Measurements from ENCODE around the gene SYNC.
"Not testable (repeated sequence)": the region's sequence is repeated elsewhere in the genome, so short reads cannot be mapped to it uniquely, and the experiment has no call there.

Gene SYNC

GRCh38 chr1:32681509-32681908 lies 21.1 kb downstream of the SYNC start:
- DNase-seq (ENCODE audit: low read depth) = no peak
- H3K4me3 ChIP-seq (ENCODE audit: low read depth, low read length) = no peak overlapping the region
- no peak for TF ChIP-seq CTCF (IDR thresholded peaks at IDR 0.05; ENCODE audit: low read depth, low read length, missing control alignments)

- DNase-seq (ENCODE audit: low read depth) = no peak
- no peak for TF ChIP-seq CTCF (IDR thresholded peaks at IDR 0.05; ENCODE audit: low read depth, low read length, missing control alignments)
- no peak overlapping the region for H3K4me3 ChIP-seq (ENCODE audit: low read depth, low read length)
Observed at GRCh38 chr1:32680642-32681041, 21.9 kb downstream of the SYNC start.

GRCh38 chr1:32679993-32680392 lies 22.6 kb downstream of the SYNC start:
- not testable (repeated sequence) for DNase-seq (ENCODE audit: low read depth); H3K4me3 ChIP-seq (ENCODE audit: low read depth, low read length)

GRCh38 chr1:32676945-32677344 lies 25.6 kb downstream of the SYNC start:
- no peak overlapping the region for H3K4me3 ChIP-seq (ENCODE audit: low read depth, low read length)
- no peak for DNase-seq (ENCODE audit: low read depth)
- no peak for TF ChIP-seq CTCF (IDR thresholded peaks at IDR 0.05; ENCODE audit: low read depth, low read length, missing control alignments)

- DNase-seq (ENCODE audit: low read depth); H3K4me3 ChIP-seq (ENCODE audit: low read depth, low read length): not testable (repeated sequence)
Observed at GRCh38 chr1:32668716-32669115, 33.9 kb downstream of the SYNC start.

- TF ChIP-seq CTCF (IDR thresholded peaks at IDR 0.05; ENCODE audit: low read depth, low read length, missing control alignments) = no peak
- no peak for DNase-seq (ENCODE audit: low read depth)
- H3K4me3 ChIP-seq (ENCODE audit: low read depth, low read length) = no peak overlapping the region
Observed at GRCh38 chr1:32666901-32667566, 35.5 kb downstream of the SYNC start.

- TF ChIP-seq CTCF (IDR thresholded peaks at IDR 0.05; ENCODE audit: low read depth, low read length, missing control alignments) = no peak
- DNase-seq (ENCODE audit: low read depth) = no peak
- H3K4me3 ChIP-seq (ENCODE audit: low read depth, low read length) = no peak overlapping the region
Observed at GRCh38 chr1:32665915-32666314, 36.7 kb downstream of the SYNC start.

GRCh38 chr1:32659581-32659980 lies 43.0 kb downstream of the SYNC start:
- DNase-seq (ENCODE audit: low read depth) = no peak
- H3K4me3 ChIP-seq (ENCODE audit: low read depth, low read length) = no peak overlapping the region
- TF ChIP-seq CTCF (IDR thresholded peaks at IDR 0.05; ENCODE audit: low read depth, low read length, missing control alignments) = no peak
